GM06990 (cell line): ENCODE results near the gene NADK.

Source experiments
- DNase-seq: peaks from one replicate; pipeline ENCODE4 v3.0.0-alpha.2; 2011; ENCODE audit not compliant: insufficient read length; ENCODE audit errors: extremely low read depth
- H3K27me3 ChIP-seq: replicated peaks from 2 replicates; pipeline ENCODE4 v1.6.0; 2011; ENCODE audit warnings: low read length; ENCODE audit not compliant: control insufficient read depth, insufficient read depth
- H3K36me3 ChIP-seq: 2 replicates; pipeline ENCODE4 v1.5.1; 2011; ENCODE audit warnings: low read length; ENCODE audit not compliant: control insufficient read depth, insufficient read depth
- H3K4me3 ChIP-seq: replicated peaks from 2 replicates; pipeline ENCODE4 v1.5.1; 2011; ENCODE audit warnings: low read depth, mild to moderate bottlenecking, control low read depth, low read length
- CTCF ChIP-seq: IDR thresholded peaks from 2 replicates; pipeline ENCODE4 v1.5.1; 2011; ENCODE audit warnings: low read length, control low read depth, mild to moderate bottlenecking, inconsistent platforms; ENCODE audit not compliant: insufficient read depth, poor library complexity, severe bottlenecking

The NADK gene

GRCh38 chr1:1773874-1774273, 4.4 kb downstream of the NADK start:
- DNase-seq, result no peak
- peaks cover 4% of the 10 kb centered on the region for H3K36me3 ChIP-seq
- H3K4me3 ChIP-seq, result no peak overlapping the region
- no peak for TF ChIP-seq CTCF
- no peaks in the 10 kb centered on the region for H3K27me3 ChIP-seq

GRCh38 chr1:1771096-1771495, 7.2 kb downstream of the NADK start:
- H3K36me3 ChIP-seq, result peaks cover 6% of the 10 kb centered on the region
- DNase-seq, result no peak
- H3K27me3 ChIP-seq, result no peaks in the 10 kb centered on the region
- H3K4me3 ChIP-seq, result no peak overlapping the region
- no peak for TF ChIP-seq CTCF

- DNase-seq, result no peak
- Histone ChIP-seq H3K4me3 (no peak overlapping the region), H3K27me3 (no peaks in the 10 kb centered on the region), H3K36me3 (peaks cover 6% of the 10 kb centered on the region)
- TF ChIP-seq CTCF, result no peak
Measured at GRCh38 chr1:1770102-1770501, 8.2 kb downstream of the NADK start.

GRCh38 chr1:1768249-1768992, 9.8 kb downstream of the NADK start:
- no peak for DNase-seq
- H3K4me3 ChIP-seq, result no peak overlapping the region

GRCh38 chr1:1764876-1765470, 13.3 kb downstream of the NADK start:
- H3K27me3 ChIP-seq, result no peaks in the 10 kb centered on the region
- peaks cover 27% of the 10 kb centered on the region for H3K36me3 ChIP-seq
- no peak for TF ChIP-seq CTCF
- DNase-seq, result no peak
- H3K4me3 ChIP-seq, result no peak overlapping the region

More at GRCh38 chr1:1768249-1768992, 9.8 kb downstream of the NADK start:
- no peak for TF ChIP-seq CTCF
- Histone ChIP-seq H3K36me3 (peaks cover 11% of the 10 kb centered on the region), H3K27me3 (no peaks in the 10 kb centered on the region)
